Measurements from ENCODE around the gene WDR7.

Gene WDR7

GRCh38 chr18:57043241-57043640, 392.1 kb downstream of the WDR7 start:
- H3K79me2 ChIP-seq (ENCODE audit: control insufficient read depth, insufficient read depth, low read length) = no peaks in the 10 kb centered on the region
- H4K5ac ChIP-seq (ENCODE audit: low read length) = no peak overlapping the region
- H3K4ac ChIP-seq (ENCODE audit: low read depth, low read length) = no peak overlapping the region

GRCh38 chr18:57048351-57048750, 397.2 kb downstream of the WDR7 start:
- H4K5ac ChIP-seq (ENCODE audit: low read length) = no peak overlapping the region
- no peak overlapping the region for H2BK120ac ChIP-seq (ENCODE audit: low read depth, low read length)
- no peak overlapping the region for H2AK5ac ChIP-seq (ENCODE audit: low read length)
- no peak overlapping the region for H2BK5ac ChIP-seq (ENCODE audit: low read length)
- H3K23ac ChIP-seq (ENCODE audit: low read length) = no peak overlapping the region
- no peak overlapping the region for H3K4me3 ChIP-seq (ENCODE audit: low read length)
- H3K4me2 ChIP-seq (ENCODE audit: low read length) = no peak overlapping the region
- H3K18ac ChIP-seq (ENCODE audit: low read length) = no peak overlapping the region
- no peaks in the 10 kb centered on the region for H3K36me3 ChIP-seq (ENCODE audit: control insufficient read depth, insufficient read depth, low read length)
- H3K27ac ChIP-seq (ENCODE audit: low read depth, low read length) = no peak overlapping the region
- no peak overlapping the region for H2BK15ac ChIP-seq (replicated peaks; ENCODE audit: low read depth)
- no peak for DNase-seq
- no peaks in the 10 kb centered on the region for H3K79me2 ChIP-seq (ENCODE audit: control insufficient read depth, insufficient read depth, low read length)
- H3K27me3 ChIP-seq (ENCODE audit: insufficient read depth, low read length, poor library complexity) = no peaks in the 10 kb centered on the region
- peaks cover 3% of the 10 kb centered on the region for H3K4me1 ChIP-seq (ENCODE audit: control insufficient read depth, low read depth, low read length)
- H3K79me1 ChIP-seq (ENCODE audit: low read length) = no peaks in the 10 kb centered on the region
- no peak overlapping the region for H3K4ac ChIP-seq (ENCODE audit: low read depth, low read length)
- no peak overlapping the region for H3K9ac ChIP-seq (ENCODE audit: low read length)
- H3K56ac ChIP-seq (ENCODE audit: low read length) = no peak overlapping the region
- no peak overlapping the region for H4K8ac ChIP-seq (ENCODE audit: low read depth, low read length)
- no CpG with 5 or more reads among the region's 9 CpGs for WGBS (ENCODE audit: extremely low coverage, insufficient coverage, low lambda C conversion rate)

More at GRCh38 chr18:57043241-57043640, 392.1 kb downstream of the WDR7 start:
- Histone ChIP-seq H3K9ac (ENCODE audit: low read length) (no peak overlapping the region), H3K27ac (ENCODE audit: low read depth, low read length) (no peak overlapping the region), H3K27me3 (ENCODE audit: insufficient read depth, low read length, poor library complexity) (no peaks in the 10 kb centered on the region), H3K36me3 (ENCODE audit: control insufficient read depth, insufficient read depth, low read length) (no peaks in the 10 kb centered on the region), H3K79me1 (ENCODE audit: low read length) (no peaks in the 10 kb centered on the region), H2AK5ac (ENCODE audit: low read length) (no peak overlapping the region), H2BK5ac (ENCODE audit: low read length) (no peak overlapping the region), H3K4me3 (ENCODE audit: low read length) (no peak overlapping the region), H2BK15ac (replicated peaks; ENCODE audit: low read depth) (no peak overlapping the region), H3K56ac (ENCODE audit: low read length) (no peak overlapping the region), H4K8ac (ENCODE audit: low read depth, low read length) (no peak overlapping the region), H2BK120ac (ENCODE audit: low read depth, low read length) (no peak overlapping the region), H3K4me1 (ENCODE audit: control insufficient read depth, low read depth, low read length) (no peaks in the 10 kb centered on the region), H3K18ac (ENCODE audit: low read length) (no peak overlapping the region), H3K23ac (ENCODE audit: low read length) (no peak overlapping the region), H3K4me2 (ENCODE audit: low read length) (no peak overlapping the region)
- no CpG with 5 or more reads among the region's 3 CpGs for WGBS (ENCODE audit: extremely low coverage, insufficient coverage, low lambda C conversion rate)
- DNase-seq = no peak

DNA sequence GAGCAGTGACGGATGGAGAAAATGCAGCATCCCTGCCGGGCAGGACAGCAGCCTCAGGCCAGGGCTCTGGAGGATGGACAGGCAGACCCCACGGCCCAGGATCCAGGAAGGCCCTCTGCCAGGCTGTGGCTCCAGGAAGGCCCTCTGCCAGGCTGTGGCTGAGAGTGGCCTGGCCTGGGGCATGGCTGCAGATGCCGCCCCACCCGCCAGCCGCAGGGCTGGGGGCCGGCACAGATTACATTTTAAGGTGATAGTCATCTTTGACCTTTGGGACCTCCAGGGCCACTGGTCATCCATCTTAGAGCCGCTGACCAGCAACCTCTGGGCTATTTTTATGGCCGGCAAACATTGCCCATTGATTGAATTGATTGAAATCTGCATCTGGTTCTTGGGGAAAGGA, 397.7 kb downstream of the WDR7 start:
- no peak overlapping the region for H4K8ac ChIP-seq (ENCODE audit: low read depth, low read length)
- H2AK5ac ChIP-seq (ENCODE audit: low read length) = no peak overlapping the region
- no peak overlapping the region for H3K9ac ChIP-seq (ENCODE audit: low read length)
- H3K4me2 ChIP-seq (ENCODE audit: low read length) = no peak overlapping the region
- no peak overlapping the region for H3K4me3 ChIP-seq (ENCODE audit: low read length)
- H3K36me3 ChIP-seq (ENCODE audit: control insufficient read depth, insufficient read depth, low read length) = no peaks in the 10 kb centered on the region
- H3K79me2 ChIP-seq (ENCODE audit: control insufficient read depth, insufficient read depth, low read length) = no peaks in the 10 kb centered on the region
- no peaks in the 10 kb centered on the region for H3K79me1 ChIP-seq (ENCODE audit: low read length)
- H4K5ac ChIP-seq (ENCODE audit: low read length) = no peak overlapping the region
- H3K27me3 ChIP-seq (ENCODE audit: insufficient read depth, low read length, poor library complexity) = no peaks in the 10 kb centered on the region
- H2BK5ac ChIP-seq (ENCODE audit: low read length) = no peak overlapping the region
- H3K27ac ChIP-seq (ENCODE audit: low read depth, low read length) = no peak overlapping the region
- DNase-seq = no peak
- H2BK15ac ChIP-seq (replicated peaks; ENCODE audit: low read depth) = no peak overlapping the region
- no CpG with 5 or more reads among the region's 9 CpGs for WGBS (ENCODE audit: extremely low coverage, insufficient coverage, low lambda C conversion rate)
- H3K4me1 ChIP-seq (ENCODE audit: control insufficient read depth, low read depth, low read length) = peaks cover 3% of the 10 kb centered on the region
- H3K56ac ChIP-seq (ENCODE audit: low read length) = no peak overlapping the region
- no peak overlapping the region for H3K23ac ChIP-seq (ENCODE audit: low read length)
- H2BK120ac ChIP-seq (ENCODE audit: low read depth, low read length) = no peak overlapping the region
- no peak overlapping the region for H3K4ac ChIP-seq (ENCODE audit: low read depth, low read length)
- H3K18ac ChIP-seq (ENCODE audit: low read length) = no peak overlapping the region

DNA sequence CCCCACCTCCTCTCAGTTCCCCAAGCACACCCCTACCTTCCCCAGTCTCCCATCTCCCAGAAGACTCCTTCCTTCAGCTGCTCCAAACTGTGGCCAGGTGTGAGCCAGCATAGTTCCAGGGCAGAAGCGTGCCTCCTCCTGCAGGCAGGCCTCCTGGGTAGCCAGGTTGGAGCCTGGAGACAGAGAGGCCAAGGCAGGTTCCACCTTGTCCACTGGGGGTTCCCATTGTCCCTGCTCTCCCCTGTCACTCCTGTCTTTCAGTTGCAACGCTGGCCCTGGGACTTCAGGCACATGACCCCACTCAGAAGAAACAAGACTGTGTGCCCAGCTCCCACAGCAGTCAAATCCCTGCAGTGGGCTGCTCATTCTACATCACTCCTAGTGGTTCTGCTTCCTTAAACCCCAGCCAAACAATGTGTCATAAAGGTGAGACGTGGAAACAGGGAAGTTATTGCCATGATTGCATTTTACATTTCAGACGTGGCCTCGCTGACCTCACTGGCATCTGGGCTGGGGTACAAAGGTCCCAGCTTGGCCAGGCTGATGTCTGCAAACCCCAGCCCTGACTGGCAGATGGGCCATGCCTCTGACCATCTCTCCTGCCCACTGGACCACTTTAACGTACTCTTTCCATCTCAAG, 399.3 kb downstream of the WDR7 start:
- WGBS (ENCODE audit: extremely low coverage, insufficient coverage, low lambda C conversion rate) = no CpG with 5 or more reads among the region's 6 CpGs
- no peaks in the 10 kb centered on the region for H3K79me1 ChIP-seq (ENCODE audit: low read length)
- H3K56ac ChIP-seq (ENCODE audit: low read length) = no peak overlapping the region
- H3K9ac ChIP-seq (ENCODE audit: low read length) = no peak overlapping the region
- H2AK5ac ChIP-seq (ENCODE audit: low read length) = no peak overlapping the region
- no peak overlapping the region for H2BK120ac ChIP-seq (ENCODE audit: low read depth, low read length)
- no peak for DNase-seq
- no peak overlapping the region for H3K4ac ChIP-seq (ENCODE audit: low read depth, low read length)
- H3K18ac ChIP-seq (ENCODE audit: low read length) = no peak overlapping the region
- no peak overlapping the region for H4K5ac ChIP-seq (ENCODE audit: low read length)
- no peaks in the 10 kb centered on the region for H3K79me2 ChIP-seq (ENCODE audit: control insufficient read depth, insufficient read depth, low read length)
- no peak overlapping the region for H2BK5ac ChIP-seq (ENCODE audit: low read length)
- H3K4me2 ChIP-seq (ENCODE audit: low read length) = no peak overlapping the region
- no peak overlapping the region for H3K4me3 ChIP-seq (ENCODE audit: low read length)
- H3K36me3 ChIP-seq (ENCODE audit: control insufficient read depth, insufficient read depth, low read length) = no peaks in the 10 kb centered on the region
- no peak overlapping the region for H2BK15ac ChIP-seq (replicated peaks; ENCODE audit: low read depth)
- H3K27me3 ChIP-seq (ENCODE audit: insufficient read depth, low read length, poor library complexity) = no peaks in the 10 kb centered on the region
- H3K27ac ChIP-seq (ENCODE audit: low read depth, low read length) = no peak overlapping the region
- peaks cover 3% of the 10 kb centered on the region for H3K4me1 ChIP-seq (ENCODE audit: control insufficient read depth, low read depth, low read length)
- H4K8ac ChIP-seq (ENCODE audit: low read depth, low read length) = no peak overlapping the region
- no peak overlapping the region for H3K23ac ChIP-seq (ENCODE audit: low read length)

DNA sequence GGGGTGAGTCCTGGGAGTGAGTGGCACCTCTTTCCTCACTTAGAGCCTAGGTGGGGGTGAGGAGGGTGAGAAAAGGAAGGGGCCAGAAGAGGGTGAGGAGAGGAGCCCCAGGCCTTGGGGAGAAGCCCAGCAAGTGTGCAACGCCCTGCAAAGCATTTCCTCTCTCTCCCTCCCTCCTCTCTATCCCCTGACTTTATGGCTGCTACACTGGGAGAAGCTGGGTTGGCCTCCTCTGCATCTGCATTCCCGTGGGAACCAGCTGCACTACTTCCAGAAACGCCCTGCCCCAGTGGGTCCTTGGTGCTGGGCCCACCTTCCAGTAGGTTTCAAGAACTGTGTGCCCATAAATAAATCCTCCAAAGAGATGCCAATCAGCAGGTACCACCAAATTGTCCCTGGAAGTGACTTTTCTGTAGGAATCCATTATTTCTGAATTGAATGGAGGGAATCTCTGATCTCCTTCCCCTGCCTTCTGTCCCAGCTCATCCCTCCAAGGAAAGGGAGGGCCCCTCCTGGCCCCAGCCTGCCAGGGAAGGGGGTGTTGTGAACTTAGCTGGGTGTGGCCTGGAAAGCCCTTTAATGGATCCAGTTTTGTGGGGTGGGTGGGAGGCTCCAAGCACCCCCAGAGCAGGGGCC, 400.0 kb downstream of the WDR7 start:
- H3K56ac ChIP-seq (ENCODE audit: low read length) = peak overlapping the region; percentile 54
- H3K79me1 ChIP-seq (ENCODE audit: low read length) = no peaks in the 10 kb centered on the region
- no peak overlapping the region for H3K9ac ChIP-seq (ENCODE audit: low read length)
- peak overlapping the region; percentile 28 for H3K18ac ChIP-seq (ENCODE audit: low read length)
- no peak overlapping the region for H2BK15ac ChIP-seq (replicated peaks; ENCODE audit: low read depth)
- peaks cover 3% of the 10 kb centered on the region for H3K4me1 ChIP-seq (ENCODE audit: control insufficient read depth, low read depth, low read length)
- H2AK5ac ChIP-seq (ENCODE audit: low read length) = no peak overlapping the region
- no peaks in the 10 kb centered on the region for H3K27me3 ChIP-seq (ENCODE audit: insufficient read depth, low read length, poor library complexity)
- DNase-seq = no peak
- peak overlapping the region; percentile 38 for H3K23ac ChIP-seq (ENCODE audit: low read length)
- H3K79me2 ChIP-seq (ENCODE audit: control insufficient read depth, insufficient read depth, low read length) = no peaks in the 10 kb centered on the region
- WGBS (ENCODE audit: extremely low coverage, insufficient coverage, low lambda C conversion rate) = no CpG with 5 or more reads among the region's 3 CpGs
- H3K36me3 ChIP-seq (ENCODE audit: control insufficient read depth, insufficient read depth, low read length) = no peaks in the 10 kb centered on the region
- no peak overlapping the region for H3K4ac ChIP-seq (ENCODE audit: low read depth, low read length)
- H4K8ac ChIP-seq (ENCODE audit: low read depth, low read length) = no peak overlapping the region
- no peak overlapping the region for H3K4me3 ChIP-seq (ENCODE audit: low read length)
- no peak overlapping the region for H3K4me2 ChIP-seq (ENCODE audit: low read length)
- H2BK120ac ChIP-seq (ENCODE audit: low read depth, low read length) = no peak overlapping the region
- no peak overlapping the region for H4K5ac ChIP-seq (ENCODE audit: low read length)
- no peak overlapping the region for H3K27ac ChIP-seq (ENCODE audit: low read depth, low read length)
- H2BK5ac ChIP-seq (ENCODE audit: low read length) = peak overlapping the region; percentile 28

- H2AK5ac ChIP-seq (ENCODE audit: low read length) = no peak overlapping the region
- no peak overlapping the region for H3K23ac ChIP-seq (ENCODE audit: low read length)
- H3K4me1 ChIP-seq (ENCODE audit: control insufficient read depth, low read depth, low read length) = peaks cover 3% of the 10 kb centered on the region
- H3K18ac ChIP-seq (ENCODE audit: low read length) = peak overlapping the region; percentile 41
- no peaks in the 10 kb centered on the region for H3K36me3 ChIP-seq (ENCODE audit: control insufficient read depth, insufficient read depth, low read length)
- H3K79me2 ChIP-seq (ENCODE audit: control insufficient read depth, insufficient read depth, low read length) = no peaks in the 10 kb centered on the region
- peak overlapping the region; percentile 54 for H3K56ac ChIP-seq (ENCODE audit: low read length)
- no peak overlapping the region for H2BK120ac ChIP-seq (ENCODE audit: low read depth, low read length)
- no peak overlapping the region for H2BK15ac ChIP-seq (replicated peaks; ENCODE audit: low read depth)
- H3K9ac ChIP-seq (ENCODE audit: low read length) = no peak overlapping the region
- H3K79me1 ChIP-seq (ENCODE audit: low read length) = no peaks in the 10 kb centered on the region
- H2BK5ac ChIP-seq (ENCODE audit: low read length) = no peak overlapping the region
- H4K8ac ChIP-seq (ENCODE audit: low read depth, low read length) = no peak overlapping the region
- peak; percentile 42 for DNase-seq
- H3K4me3 ChIP-seq (ENCODE audit: low read length) = no peak overlapping the region
- H3K27me3 ChIP-seq (ENCODE audit: insufficient read depth, low read length, poor library complexity) = no peaks in the 10 kb centered on the region
- no CpG with 5 or more reads among the region's 4 CpGs for WGBS (ENCODE audit: extremely low coverage, insufficient coverage, low lambda C conversion rate)
- no peak overlapping the region for H3K4me2 ChIP-seq (ENCODE audit: low read length)
- H3K4ac ChIP-seq (ENCODE audit: low read depth, low read length) = no peak overlapping the region
- no peak overlapping the region for H3K27ac ChIP-seq (ENCODE audit: low read depth, low read length)
- H4K5ac ChIP-seq (ENCODE audit: low read length) = no peak overlapping the region
Measured at GRCh38 chr18:57051657-57052044, 400.5 kb downstream of the WDR7 start.

Data from mesendoderm (in vitro differentiated cells).